ENCODE data around the gene HCN1. TPM values are rescaled to one million over a fixed set of nuclear protein-coding genes. Genes with fewer than 3 reads are reported as not detected.

HCN1 gene
- total RNA-seq, 1 donor from 2014 or later, result not detected

DNA sequence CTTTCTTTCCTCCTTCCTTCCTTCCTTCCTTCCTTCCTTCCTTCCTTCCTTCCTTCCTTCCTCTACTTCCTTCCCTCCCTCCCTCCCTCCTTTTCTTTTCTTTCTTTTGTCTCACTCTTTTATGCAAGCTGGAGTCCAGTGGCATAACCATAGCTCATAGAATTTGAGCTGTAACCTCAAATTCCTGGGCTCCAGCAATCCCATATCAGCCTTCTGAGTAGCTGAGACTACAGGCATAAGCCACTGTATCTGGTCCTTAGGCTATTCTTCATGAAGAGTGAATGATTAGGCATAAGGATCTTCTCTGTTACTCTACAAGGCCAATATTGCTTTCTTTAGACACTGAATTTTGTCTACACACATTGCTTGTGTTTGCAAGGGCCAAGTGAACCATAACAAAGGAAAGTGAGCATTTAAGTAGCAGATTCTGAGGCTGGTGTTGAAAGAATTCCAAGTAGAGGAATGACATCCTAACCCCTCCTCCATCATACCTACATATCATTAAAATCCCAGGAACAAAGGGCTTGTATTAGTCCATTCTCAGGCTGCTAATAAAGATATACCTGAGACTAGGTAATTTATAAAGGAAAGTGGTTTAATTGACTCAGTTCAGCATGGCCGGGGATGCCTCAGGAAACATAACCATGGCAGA is 293.2 kb downstream of the HCN1 start:
- H3K36me3 Mint-ChIP-seq, result no peaks in the 10 kb centered on the region
- H3K9me3 Mint-ChIP-seq, result no peaks in the 10 kb centered on the region
- H3K27me3 Mint-ChIP-seq (ENCODE audit: low read depth), result no peaks in the 10 kb centered on the region
- H3K4me1 Mint-ChIP-seq, result no peaks in the 10 kb centered on the region
- no peak for TF ChIP-seq CTCF (IDR thresholded peaks at IDR 0.05; ENCODE audit: unreplicated experiment)
- no peak for DNase-seq (ENCODE audit: low spot score in 2 of 2, unreplicated experiment in 2 of 2)
- no peak overlapping the region for H3K27ac Mint-ChIP-seq
- H3K4me3 Mint-ChIP-seq, result no peak overlapping the region

- no peak for TF ChIP-seq CTCF (IDR thresholded peaks at IDR 0.05; ENCODE audit: unreplicated experiment)
- Mint-ChIP-seq H3K27me3 (ENCODE audit: low read depth) (no peaks in the 10 kb centered on the region), H3K4me3 (no peak overlapping the region), H3K4me1 (no peaks in the 10 kb centered on the region), H3K9me3 (no peaks in the 10 kb centered on the region), H3K27ac (no peak overlapping the region), H3K36me3 (no peaks in the 10 kb centered on the region)
- DNase-seq (ENCODE audit: low spot score in 2 of 2, unreplicated experiment in 2 of 2), result no peak
Observed at GRCh38 chr5:45399041-45399440, 297.1 kb downstream of the HCN1 start.

DNA sequence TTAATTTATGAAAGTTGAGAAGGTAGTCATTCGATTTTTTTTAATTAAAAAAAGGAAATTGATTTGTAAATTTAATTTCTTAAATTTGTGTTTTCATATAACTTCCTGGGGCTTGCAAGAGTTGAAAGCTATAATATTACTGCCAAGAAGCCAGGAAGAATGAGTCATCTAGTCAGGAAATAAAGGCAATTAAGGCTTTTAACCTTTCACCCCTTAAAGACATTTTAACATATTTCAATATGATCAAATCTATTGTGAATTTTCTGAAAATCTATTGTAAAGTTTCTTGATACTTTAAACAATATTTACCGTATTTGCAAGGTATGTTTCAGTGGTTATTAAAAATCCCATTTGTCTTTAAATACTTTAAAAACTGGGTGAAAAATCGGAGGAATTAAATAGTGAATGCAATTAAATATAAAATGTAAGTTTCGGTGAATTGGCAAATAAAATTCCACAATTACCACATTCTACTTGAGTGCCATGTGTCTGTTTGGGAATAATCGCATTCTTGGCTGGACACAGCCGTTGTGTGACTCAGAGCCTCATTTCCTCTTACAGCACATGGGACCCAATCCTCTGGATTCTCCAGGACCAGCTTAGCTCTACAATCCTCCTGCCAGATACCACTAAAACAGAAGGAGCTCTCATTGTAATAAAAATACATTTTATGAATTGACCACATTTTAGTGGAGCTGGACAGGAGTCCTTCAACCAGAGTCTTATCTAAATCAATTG is 310.7 kb downstream of the HCN1 start:
- no peak for DNase-seq (ENCODE audit: low spot score in 2 of 2, unreplicated experiment in 2 of 2)
- no peak overlapping the region for H3K27ac Mint-ChIP-seq
- H3K4me1 Mint-ChIP-seq, result no peaks in the 10 kb centered on the region
- H3K36me3 Mint-ChIP-seq, result no peaks in the 10 kb centered on the region
- no peaks in the 10 kb centered on the region for H3K9me3 Mint-ChIP-seq
- no peak for TF ChIP-seq CTCF (IDR thresholded peaks at IDR 0.05; ENCODE audit: unreplicated experiment)
- H3K27me3 Mint-ChIP-seq (ENCODE audit: low read depth), result no peaks in the 10 kb centered on the region
- H3K4me3 Mint-ChIP-seq, result no peak overlapping the region

DNA sequence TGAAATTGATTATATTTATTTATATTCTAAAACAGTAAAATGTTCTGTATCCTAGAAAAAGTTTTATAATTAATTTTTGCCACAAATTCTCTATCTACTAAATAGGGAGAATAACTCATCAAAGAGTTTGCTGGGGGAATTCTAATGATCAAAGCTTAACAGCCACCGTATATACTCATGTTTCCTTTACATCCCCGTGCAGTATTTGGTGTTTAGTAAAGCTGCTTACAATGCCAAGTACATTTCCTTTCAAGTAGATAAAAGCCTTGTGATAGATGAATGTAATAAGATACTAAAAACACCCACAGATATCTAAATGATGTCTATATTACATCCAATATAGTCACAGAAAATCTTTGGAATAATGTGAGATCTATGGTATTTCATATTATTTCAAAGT is 312.2 kb downstream of the HCN1 start:
- Mint-ChIP-seq H3K27me3 (ENCODE audit: low read depth) (no peaks in the 10 kb centered on the region), H3K36me3 (no peaks in the 10 kb centered on the region), H3K4me1 (no peaks in the 10 kb centered on the region), H3K4me3 (no peak overlapping the region), H3K9me3 (no peaks in the 10 kb centered on the region), H3K27ac (no peak overlapping the region)
- TF ChIP-seq CTCF (IDR thresholded peaks at IDR 0.05; ENCODE audit: unreplicated experiment), result no peak
- DNase-seq (ENCODE audit: low spot score in 2 of 2, unreplicated experiment in 2 of 2), result no peak

GRCh38 chr5:45382583-45382982 is 313.6 kb downstream of the HCN1 start:
- Mint-ChIP-seq H3K4me3 (no peak overlapping the region), H3K36me3 (no peaks in the 10 kb centered on the region), H3K27ac (no peak overlapping the region), H3K4me1 (no peaks in the 10 kb centered on the region), H3K27me3 (ENCODE audit: low read depth) (no peaks in the 10 kb centered on the region), H3K9me3 (peaks cover under 1% of the 10 kb centered on the region)
- no peak for DNase-seq (ENCODE audit: low spot score in 2 of 2, unreplicated experiment in 2 of 2)
- no peak for TF ChIP-seq CTCF (IDR thresholded peaks at IDR 0.05; ENCODE audit: unreplicated experiment)
